NAMALWA (cell line): Measurements from ENCODE around the gene TRIM41.

Experiments
- DNase-seq: peaks from one replicate; pipeline ENCODE4 v3.0.0-alpha.2; 2015; ENCODE audit warnings: low spot score

Gene TRIM41

GRCh38 chr5:181232593-181232992 is 9.5 kb downstream of the TRIM41 start:
- DNase-seq, result no peak

GRCh38 chr5:181233088-181233800 is 10.2 kb downstream of the TRIM41 start:
- DNase-seq, result no peak

- no peak for DNase-seq
Measured at GRCh38 chr5:181233801-181234454, 10.8 kb downstream of the TRIM41 start.

DNA sequence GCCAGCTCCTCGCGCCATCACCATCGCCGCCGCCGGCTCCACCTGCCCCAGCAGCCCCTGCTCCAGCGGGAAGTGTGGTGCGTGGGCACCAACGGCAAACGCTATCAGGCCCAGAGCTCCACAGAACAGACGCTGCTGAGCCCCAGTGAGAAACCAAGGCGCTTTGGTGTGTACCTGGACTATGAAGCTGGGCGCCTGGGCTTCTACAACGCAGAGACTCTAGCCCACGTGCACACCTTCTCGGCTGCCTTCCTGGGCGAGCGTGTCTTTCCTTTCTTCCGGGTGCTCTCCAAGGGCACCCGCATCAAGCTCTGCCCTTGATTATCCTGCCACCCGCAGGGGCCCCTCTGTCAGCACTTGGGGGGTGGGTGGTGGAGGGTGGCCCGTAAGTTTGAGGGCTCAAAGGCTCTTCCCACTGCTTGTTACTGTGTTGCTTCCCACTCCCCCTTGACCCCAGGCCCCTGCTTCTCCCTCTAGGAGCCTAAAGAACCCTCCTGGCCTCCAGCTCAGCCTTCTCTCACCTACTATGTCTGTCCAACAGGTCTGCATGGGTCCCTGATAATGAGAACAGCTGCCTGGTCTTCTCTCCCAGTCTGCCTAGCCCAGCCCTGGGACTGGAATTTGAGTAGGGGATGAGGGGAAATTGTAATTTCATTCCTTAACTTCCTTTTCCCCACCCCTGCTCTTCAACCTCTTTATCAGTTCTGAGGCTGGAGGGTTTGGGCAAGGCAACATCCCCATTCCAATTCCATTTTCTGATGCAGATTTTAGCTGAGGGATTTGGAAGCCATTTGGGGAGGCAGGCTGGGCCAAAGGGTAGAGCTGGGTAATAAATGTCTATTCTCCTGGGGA is 11.6 kb downstream of the TRIM41 start:
- DNase-seq, result no peak

- DNase-seq, result no peak
Measured at GRCh38 chr5:181235323-181235688, 12.2 kb downstream of the TRIM41 start.

GRCh38 chr5:181235689-181236366 is 12.7 kb downstream of the TRIM41 start:
- DNase-seq, result peak; percentile 44

GRCh38 chr5:181236471-181236870 is 13.4 kb downstream of the TRIM41 start:
- DNase-seq, result no peak

GRCh38 chr5:181236954-181237641 is 14.0 kb downstream of the TRIM41 start:
- no peak for DNase-seq

- DNase-seq, result no peak
Measured at GRCh38 chr5:181237729-181238385, 14.8 kb downstream of the TRIM41 start.

- DNase-seq, result no peak
Measured at GRCh38 chr5:181239062-181239663, 16.1 kb downstream of the TRIM41 start.

DNA sequence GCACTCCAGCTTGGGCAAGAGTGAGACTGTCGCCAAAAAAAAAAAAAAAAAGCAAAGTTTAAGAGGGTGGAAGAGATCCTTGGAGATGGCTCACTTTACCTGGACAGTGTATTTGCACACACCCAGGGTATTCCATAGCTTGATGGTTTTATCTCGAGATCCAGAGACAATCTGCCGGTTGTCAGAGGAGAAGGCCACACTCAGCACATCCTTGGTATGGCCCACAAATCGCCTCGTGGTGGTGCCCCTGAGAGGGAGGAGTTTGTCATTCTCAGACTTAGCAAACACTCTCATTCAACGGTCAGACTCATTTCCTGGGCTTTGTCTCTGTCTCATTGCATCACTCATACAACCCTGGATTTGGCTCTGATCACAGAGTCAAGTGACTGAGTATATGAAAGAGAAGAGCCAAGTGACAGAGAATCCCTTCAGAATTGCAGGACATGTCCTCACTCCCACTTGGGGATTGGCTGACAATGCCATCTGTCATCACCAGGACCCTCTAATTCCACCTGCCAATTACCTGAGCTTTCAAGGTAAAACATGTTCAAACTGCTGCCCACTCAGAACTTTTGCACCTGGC is 18.4 kb downstream of the TRIM41 start:
- peak; percentile 44 for DNase-seq

GRCh38 chr5:181242031-181242451 is 19.0 kb downstream of the TRIM41 start:
- no peak for DNase-seq

DNA sequence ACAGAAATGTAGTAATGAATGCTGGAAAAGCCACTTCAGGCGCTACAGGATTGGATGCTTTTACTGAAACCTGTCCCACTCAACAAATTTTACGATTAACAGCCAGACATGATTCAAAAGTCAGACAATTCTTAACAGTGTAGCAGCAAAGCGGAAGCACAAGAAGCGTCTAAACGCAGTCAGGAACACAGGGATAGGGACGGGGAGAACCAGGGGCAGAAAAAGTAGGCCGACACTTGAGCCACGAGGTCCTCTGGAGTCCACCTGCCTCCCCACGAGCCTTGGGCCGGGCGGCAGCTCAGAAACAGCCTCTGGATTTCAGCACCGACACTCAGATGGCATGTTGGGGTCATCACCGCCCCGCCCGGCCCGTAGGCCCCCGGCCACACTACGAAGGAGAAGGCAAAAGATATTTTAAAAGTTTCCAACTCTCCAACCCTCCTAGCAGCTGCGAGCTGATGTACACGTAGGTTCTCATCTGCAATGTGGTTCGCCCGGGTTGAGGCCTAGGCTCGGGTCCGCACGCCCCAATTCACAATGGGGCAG is 20.0 kb downstream of the TRIM41 start:
- DNase-seq, result peak; percentile 37

GRCh38 chr5:181243564-181244343 is 20.7 kb downstream of the TRIM41 start, which contains the start of gene RACK1:
RACK1 (minus strand) TSS chr5:181243906; CDS start chr5:181243800, 106 bp downstream.
- peak; percentile 95 for DNase-seq

GRCh38 chr5:181245427-181246275 is 22.6 kb downstream of the TRIM41 start:
- DNase-seq, result no peak

DNA sequence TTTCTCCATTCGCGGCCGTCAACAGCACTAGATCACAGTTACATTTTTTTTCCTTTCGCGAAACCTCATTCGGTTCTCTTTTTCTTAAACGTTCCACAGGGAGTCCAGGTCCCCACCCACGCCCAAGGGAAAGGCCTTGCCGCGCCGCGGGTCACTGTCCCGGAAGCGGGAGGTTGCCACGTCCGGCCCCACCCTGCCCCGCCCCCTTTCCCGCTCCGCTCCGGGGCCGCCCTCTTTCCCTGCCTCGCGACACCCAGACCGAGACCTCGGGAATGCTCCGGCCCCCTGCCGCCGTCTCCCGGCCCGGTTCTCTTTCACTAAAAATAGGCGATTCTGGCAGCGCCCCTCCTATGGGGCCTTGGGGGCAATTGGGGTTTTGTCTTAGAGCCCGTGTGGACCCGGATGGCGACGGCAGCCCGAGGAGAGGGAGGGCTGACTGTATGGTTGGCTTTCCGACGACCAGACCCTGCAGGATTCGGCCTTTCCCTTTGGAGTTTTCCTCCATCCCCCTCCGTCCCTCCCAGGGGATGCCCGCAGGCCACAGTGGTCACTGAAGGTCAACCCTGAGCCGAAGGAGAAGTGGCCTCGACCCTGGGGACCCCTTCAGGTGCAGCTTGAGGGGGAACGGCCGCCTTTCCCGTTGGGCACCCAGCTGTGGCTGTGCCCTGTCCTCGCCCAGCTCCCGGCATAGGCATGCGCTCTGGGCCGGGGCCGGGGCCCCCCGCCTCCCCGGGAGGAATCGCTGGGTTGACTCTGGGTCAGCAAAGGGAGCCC is 23.4 kb downstream of the TRIM41 start:
- DNase-seq, result peak; percentile 72

- no peak for DNase-seq
Measured at GRCh38 chr5:181248277-181248676, 25.2 kb downstream of the TRIM41 start.
